22Rv1 (cell line): ENCODE measurements around the gene HECW1.

ENCODE experiments used
- CTCF ChIP-seq: fragments of 450-650 bp; IDR thresholded peaks from 2 replicates; pipeline ENCODE4 v1.5.1; 2017; ENCODE audit warnings: mild to moderate bottlenecking
- ZFX ChIP-seq: fragments of 450-650 bp; IDR thresholded peaks from 2 replicates; pipeline ENCODE4 v1.6.1; 2017; ENCODE audit warnings: antibody characterized with exemption, borderline replicate concordance

DNA sequence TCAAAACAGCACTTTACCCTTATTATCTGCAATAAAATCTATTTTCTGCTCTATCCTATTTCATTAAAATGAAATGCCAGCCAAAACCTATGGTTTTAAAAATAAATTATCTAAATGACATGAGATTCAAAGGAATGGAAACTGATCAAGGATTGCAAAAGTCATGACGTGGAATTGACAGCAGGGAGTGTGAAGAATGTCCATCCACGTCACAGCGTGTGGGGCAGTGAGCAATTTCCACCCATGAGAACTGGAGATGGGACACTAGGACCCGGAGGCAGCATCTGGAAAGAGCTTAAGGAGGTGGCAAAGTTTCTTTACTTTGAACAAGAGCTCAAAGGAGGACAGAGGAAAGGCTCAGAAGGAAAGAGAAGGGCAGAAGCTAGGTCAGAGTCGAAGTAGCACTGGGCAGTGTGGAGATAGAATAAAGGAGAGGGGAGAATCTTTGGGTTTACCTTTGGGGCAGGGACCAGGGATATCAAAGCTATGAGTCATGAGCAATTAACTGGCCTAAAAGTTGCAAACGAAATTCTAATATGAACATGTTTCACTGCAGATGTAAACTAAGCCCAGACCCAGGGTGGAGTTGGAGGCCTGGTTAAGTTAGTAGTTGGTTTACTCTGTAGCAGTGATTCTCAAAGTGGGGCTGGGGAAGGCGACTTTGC lies 445.5 kb downstream of the HECW1 start:
- TF ChIP-seq CTCF = no peak
- no peak for TF ChIP-seq ZFX
